IMR-90 (cell line): ENCODE results near the gene EBF3. TPM values are rescaled to one million over a fixed set of nuclear protein-coding genes. Genes with fewer than 3 reads are reported as not detected.

Experiments
- ATAC-seq: fragments of 200-7000 bp; cut with Tn5 transposase; 2 replicates; pipeline ENCODE4 v1.9.1; 2020; ENCODE audit warnings: low read depth, mild to moderate bottlenecking, moderate library complexity
- BruUV-seq: library from RNA; stranded (reverse); fragments of 400-500 nt; replicated peaks from 2 replicates; lab custom pipeline; 2021; lab: Mats Ljungman, UMichigan
- CTCF ChIA-PET: fragments of 300-600 bp; formaldehyde crosslinking; extraction: SDS; loops from one replicate; lab custom pipeline; 2021; ENCODE audit warnings: antibody characterized with exemption; lab: Yijun Ruan, JAX
- POLR2A ChIA-PET: fragments of 300-600 bp; sonication (Branson Sonifier 250); formaldehyde crosslinking; loops from one replicate; lab custom pipeline; 2022; ENCODE audit warnings: antibody characterized with exemption; ENCODE audit not compliant: unreplicated experiment; lab: Charles Lee
- DNase-seq: peaks from one replicate; pipeline ENCODE4 v3.0.0; 2013
- H2AFZ ChIP-seq: replicated peaks from 2 replicates; pipeline ENCODE3; 2013; ENCODE audit warnings: low read length, mild to moderate bottlenecking; ENCODE audit not compliant: poor library complexity
- H2AK5ac ChIP-seq: 2 replicates; pipeline ENCODE4 v1.6.1; 2013; ENCODE audit warnings: low read depth, low read length, inconsistent platforms
- H2AK9ac ChIP-seq: replicated peaks from 2 replicates; pipeline ENCODE3; 2013; ENCODE audit warnings: mild to moderate bottlenecking, low read depth, low read length, moderate library complexity; ENCODE audit not compliant: poor library complexity
- H2BK120ac ChIP-seq: 2 replicates; pipeline ENCODE4 v1.6.1; 2013; ENCODE audit warnings: low read depth, low read length, inconsistent platforms
- H2BK15ac ChIP-seq: 3 replicates; pipeline ENCODE4 v1.6.1; 2013; ENCODE audit warnings: low read depth, low read length, inconsistent platforms
- H2BK20ac ChIP-seq: 2 replicates; pipeline ENCODE4 v1.6.1; 2013; ENCODE audit warnings: low read depth, mild to moderate bottlenecking, inconsistent platforms, low read length, moderate library complexity
- H2BK5ac ChIP-seq: 2 replicates; pipeline ENCODE4 v1.6.1; 2013; ENCODE audit warnings: mild to moderate bottlenecking, low read depth, low read length, inconsistent platforms; ENCODE audit not compliant: poor library complexity, severe bottlenecking
- H3K14ac ChIP-seq: replicated peaks from 2 replicates; pipeline ENCODE4 v1.6.1; 2013; ENCODE audit warnings: low read depth, low read length, inconsistent platforms
- H3K18ac ChIP-seq: 2 replicates; pipeline ENCODE4 v1.6.1; 2013; ENCODE audit warnings: low read depth, low read length, control low read depth
- H3K23ac ChIP-seq: 2 replicates; pipeline ENCODE4 v1.6.1; 2013; ENCODE audit warnings: low read depth, low read length, inconsistent platforms
- H3K27ac ChIP-seq: 2 replicates; pipeline ENCODE4 v1.5.1; 2013; ENCODE audit warnings: mild to moderate bottlenecking, control low read depth, low read length; ENCODE audit not compliant: insufficient read depth
- H3K27me3 ChIP-seq: 2 replicates; pipeline ENCODE4 v1.6.1; 2013; ENCODE audit warnings: low read length; ENCODE audit not compliant: control insufficient read depth, insufficient read depth
- H3K36me3 ChIP-seq: 2 replicates; pipeline ENCODE4 v1.6.1; 2013; ENCODE audit warnings: low read length, mixed read lengths; ENCODE audit not compliant: control insufficient read depth, insufficient read depth
- H3K4ac ChIP-seq: 2 replicates; pipeline ENCODE4 v1.6.1; 2013; ENCODE audit warnings: low read depth, low read length, inconsistent platforms
- H3K4me1 ChIP-seq: 2 replicates; pipeline ENCODE4 v1.6.1; 2013; ENCODE audit warnings: low read length, mixed read lengths; ENCODE audit not compliant: control insufficient read depth, insufficient read depth
- H3K4me2 ChIP-seq: 2 replicates; pipeline ENCODE4 v1.6.1; 2013; ENCODE audit warnings: low read depth, mild to moderate bottlenecking, control low read depth, low read length, moderate library complexity
- H3K4me3 ChIP-seq: 2 replicates; pipeline ENCODE4 v1.5.1; 2013; ENCODE audit warnings: low read depth, mild to moderate bottlenecking, control low read depth, low read length, moderate library complexity; ENCODE audit not compliant: insufficient read depth
- H3K56ac ChIP-seq: 2 replicates; pipeline ENCODE4 v1.6.1; 2013; ENCODE audit warnings: low read length, inconsistent platforms; ENCODE audit not compliant: insufficient read depth; ENCODE audit errors: extremely low read depth
- H3K79me1 ChIP-seq, 2 experiments: 2 replicates each; pipeline ENCODE4 v1.6.1; 2013; ENCODE audit warnings: low read length in 2 of 2, inconsistent platforms in 1 of 2, low read depth in 1 of 2
- H3K9ac ChIP-seq: 2 replicates; pipeline ENCODE4 v1.6.1; 2013; ENCODE audit warnings: low read depth, low read length, control low read depth
- H3K9me1 ChIP-seq: 2 replicates; pipeline ENCODE4 v1.6.1; 2013; ENCODE audit warnings: low read length, inconsistent platforms; ENCODE audit not compliant: insufficient read depth
- H3K9me3 ChIP-seq: 2 replicates; pipeline ENCODE4 v1.6.1; 2013; ENCODE audit warnings: low read length; ENCODE audit not compliant: control insufficient read depth, insufficient read depth
- H4K20me1 ChIP-seq: 2 replicates; pipeline ENCODE4 v1.6.1; 2013; ENCODE audit warnings: low read length, inconsistent platforms; ENCODE audit not compliant: insufficient read depth
- H4K5ac ChIP-seq: 2 replicates; pipeline ENCODE4 v1.6.1; 2013; ENCODE audit warnings: mild to moderate bottlenecking, low read depth, low read length, control low read depth
- H4K8ac ChIP-seq, 2 experiments: 2 replicates each; pipeline ENCODE4 v1.6.1; 2013; ENCODE audit warnings: low read depth in 2 of 2, low read length in 2 of 2, control low read depth in 1 of 2, inconsistent platforms in 1 of 2
- H4K91ac ChIP-seq: 2 replicates; pipeline ENCODE4 v1.6.1; 2013; ENCODE audit warnings: low read depth, low read length, inconsistent platforms; ENCODE audit not compliant: insufficient read depth
- BHLHE40 ChIP-seq: fragments of 150-350 bp; IDR thresholded peaks from 2 replicates; pipeline ENCODE4 v1.6.1; 2016; ENCODE audit warnings: mild to moderate bottlenecking, low read depth, low read length
- CEBPB ChIP-seq: IDR thresholded peaks from 2 replicates; pipeline ENCODE4 v1.6.1; 2012; ENCODE audit warnings: low read depth, low read length, improper control_type of control experiment
- CHD1 ChIP-seq: IDR thresholded peaks from 2 replicates; pipeline ENCODE4 v1.6.1; 2012; ENCODE audit warnings: low read depth, low read length, improper control_type of control experiment
- CTCF ChIP-seq: conservative IDR thresholded peaks from 2 replicates; pipeline ENCODE4 v1.5.1; 2012; ENCODE audit warnings: mild to moderate bottlenecking, low read depth, low read length, improper control_type of control experiment
- FOS ChIP-seq: fragments of 150-350 bp; IDR thresholded peaks from 2 replicates; pipeline ENCODE4 v1.6.1; 2016; ENCODE audit warnings: low read depth, low read length
- MAFK ChIP-seq: IDR thresholded peaks from 2 replicates; pipeline ENCODE4 v1.6.1; 2012; ENCODE audit warnings: low read depth, low read length, improper control_type of control experiment
- MAZ ChIP-seq: IDR thresholded peaks from 2 replicates; pipeline ENCODE4 v1.6.1; 2012; ENCODE audit warnings: low read depth, mild to moderate bottlenecking, low read length, improper control_type of control experiment, moderate library complexity, borderline replicate concordance
- MXI1 ChIP-seq: IDR thresholded peaks from 2 replicates; pipeline ENCODE4 v1.6.1; 2012; ENCODE audit warnings: low read depth, mild to moderate bottlenecking, low read length, moderate library complexity, borderline replicate concordance
- NFE2L2 ChIP-seq: fragments of 150-350 bp; IDR thresholded peaks from 2 replicates; pipeline ENCODE4 v1.6.1; 2016; ENCODE audit warnings: low read depth, mild to moderate bottlenecking, low read length
- POLR2A ChIP-seq: IDR thresholded peaks from 2 replicates; pipeline ENCODE4 v1.6.1; 2012; ENCODE audit warnings: mild to moderate bottlenecking, low read depth, low read length
- RAD21 ChIP-seq: IDR thresholded peaks from 2 replicates; pipeline ENCODE4 v1.6.1; 2012; ENCODE audit warnings: low read length, improper control_type of control experiment
- RCOR1 ChIP-seq: IDR thresholded peaks from 2 replicates; pipeline ENCODE4 v1.6.1; 2012; ENCODE audit warnings: mild to moderate bottlenecking, low read length, improper control_type of control experiment; ENCODE audit not compliant: insufficient replicate concordance
- RFX5 ChIP-seq: IDR thresholded peaks from 2 replicates; pipeline ENCODE4 v1.8.0; 2012; ENCODE audit warnings: low read depth, mild to moderate bottlenecking, low read length, moderate library complexity
- SMC3 ChIP-seq: fragments of 150-350 bp; IDR thresholded peaks from 2 replicates; pipeline ENCODE4 v1.6.1; 2016; ENCODE audit warnings: low read depth, mild to moderate bottlenecking, antibody characterized with exemption, low read length, moderate library complexity
- WGBS, 2 experiments: methylation state at CpG; one replicate each; pipeline versions ENCODE4 v1.1.5 to v1.1.7; 2013; ENCODE audit warnings: missing lambda C conversion rate in 2 of 2; ENCODE audit not compliant: insufficient read length in 1 of 2; ENCODE audit errors: extremely low coverage in 2 of 2; 5-methylcytosine and 5-hydroxymethylcytosine counted together
- dilution Hi-C: fragments of 300-500 bp; cut with HindIII; formaldehyde crosslinking; loops from one replicate; pipeline ENCODE4 v1.14.3; 2018; ENCODE audit warnings: low sequenced_read_pairs; ENCODE audit not compliant: unreplicated experiment
- in situ Hi-C: fragments of 300-500 bp; cut with MboI; formaldehyde crosslinking; loops from 3 replicates; pipeline ENCODE4 v1.14.3; 2019; ENCODE audit warnings: low sequenced_read_pairs, inconsistent platforms, mixed read lengths
- intact Hi-C: fragments of 100-400 bp; cut with micrococcal nuclease; formaldehyde crosslinking; loops from 2 replicates; pipeline ENCODE4 v1.10.0; 2022
- polyA plus RNA-seq, 3 experiments: library from polyadenylated mRNA; depleted of rRNA; stranded (reverse); fragments of >200 nt; gene quantifications; 2 replicates each; pipeline ENCODE4 v1.2.3, GENCODE V29; 2012; ENCODE audit warnings: low replicate concordance in 1 of 3
- total RNA-seq: library from RNA; depleted of rRNA; stranded (reverse); fragments of >200 nt; gene quantifications from 2 replicates; pipeline ENCODE4 v1.2.3, GENCODE V29; 2012
- TF ChIP-seq, protein P1 (sequence below): fragments of 150-350 bp; IDR thresholded peaks from 2 replicates; pipeline ENCODE4 v1.6.1; 2017; ENCODE audit warnings: mild to moderate bottlenecking, antibody characterized with exemption, low read length, low read depth
- TF ChIP-seq, protein P2 (sequence below): fragments of 150-350 bp; IDR thresholded peaks from 2 replicates; pipeline ENCODE4 v1.6.1; 2016; ENCODE audit warnings: low read depth, mild to moderate bottlenecking, low read length, moderate library complexity, borderline replicate concordance

The EBF3 gene
- total and polyA plus RNA-seq, 2 of the 4 experiments (the other 2 are of a cell fraction), result 0.36 to 0.70 TPM

GRCh38 chr10:129942391-129942790, 21.7 kb downstream of the EBF3 start:
- H3K23ac ChIP-seq, result no peak overlapping the region
- H3K36me3 ChIP-seq, result no peaks in the 10 kb centered on the region
- no peak overlapping the region for H2BK20ac ChIP-seq
- dilution Hi-C loops, result no loop called here
- H2BK120ac ChIP-seq, result no peak overlapping the region
- intact Hi-C loops, result no loop called here
- POLR2A ChIA-PET, result no interaction called here
- no peak overlapping the region for H3K56ac ChIP-seq
- BruUV-seq, result no TSS peak
- 50% methylated on average over 2 of the region's 9 CpGs; no CpG with 5 or more reads in 1 of the 2 experiments for WGBS, 2 experiments
- no peak overlapping the region for H3K4me2 ChIP-seq
- no peak overlapping the region for H3K4me3 ChIP-seq
- in situ Hi-C loops, result no loop called here
- H2BK5ac ChIP-seq, result no peak overlapping the region
- no peak overlapping the region for H2AK5ac ChIP-seq
- no peaks in the 10 kb centered on the region; the same call in 1 of the 2 replicates for H4K20me1 ChIP-seq
- no peak overlapping the region for H4K5ac ChIP-seq
- no peaks in the 10 kb centered on the region for H3K79me1 ChIP-seq
- no peak overlapping the region for H2AK9ac ChIP-seq
- H3K18ac ChIP-seq, result no peak overlapping the region
- no peak overlapping the region for H3K9ac ChIP-seq
- H3K4ac ChIP-seq, result no peak overlapping the region
- ATAC-seq (no peak), DNase-seq (no peak)
- H3K27me3 ChIP-seq, result no peaks in the 10 kb centered on the region
- H4K8ac ChIP-seq, result no peak overlapping the region
- H3K9me1 ChIP-seq, result no peaks in the 10 kb centered on the region
- H3K14ac ChIP-seq, result no peak overlapping the region
- H3K27ac ChIP-seq, result no peak overlapping the region
- CTCF ChIA-PET, result no interaction called here
- no peak overlapping the region for H2BK15ac ChIP-seq
- no peaks in the 10 kb centered on the region; the same call in 1 of the 2 replicates for H3K4me1 ChIP-seq
- no peaks in the 10 kb centered on the region for H3K9me3 ChIP-seq
- no peak overlapping the region for H4K91ac ChIP-seq
- no peak overlapping the region for H2AFZ ChIP-seq
- no peak for TF ChIP-seq BHLHE40
- no peak for TF ChIP-seq SMC3
- TF ChIP-seq MAFK, result no peak
- TF ChIP-seq CTCF, result no peak
- no peak for TF ChIP-seq FOS
- TF ChIP-seq, protein P1, sequence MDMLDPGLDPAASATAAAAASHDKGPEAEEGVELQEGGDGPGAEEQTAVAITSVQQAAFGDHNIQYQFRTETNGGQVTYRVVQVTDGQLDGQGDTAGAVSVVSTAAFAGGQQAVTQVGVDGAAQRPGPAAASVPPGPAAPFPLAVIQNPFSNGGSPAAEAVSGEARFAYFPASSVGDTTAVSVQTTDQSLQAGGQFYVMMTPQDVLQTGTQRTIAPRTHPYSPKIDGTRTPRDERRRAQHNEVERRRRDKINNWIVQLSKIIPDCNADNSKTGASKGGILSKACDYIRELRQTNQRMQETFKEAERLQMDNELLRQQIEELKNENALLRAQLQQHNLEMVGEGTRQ, result no peak
- TF ChIP-seq CHD1, result no peak
- TF ChIP-seq RFX5, result no peak
- no peak for TF ChIP-seq RAD21
- no peak for TF ChIP-seq MAZ
- no peak for TF ChIP-seq MXI1
- TF ChIP-seq NFE2L2, result no peak
- TF ChIP-seq CEBPB, result no peak
- no peak for TF ChIP-seq RCOR1
- TF ChIP-seq POLR2A, result no peak
- TF ChIP-seq, protein P2, sequence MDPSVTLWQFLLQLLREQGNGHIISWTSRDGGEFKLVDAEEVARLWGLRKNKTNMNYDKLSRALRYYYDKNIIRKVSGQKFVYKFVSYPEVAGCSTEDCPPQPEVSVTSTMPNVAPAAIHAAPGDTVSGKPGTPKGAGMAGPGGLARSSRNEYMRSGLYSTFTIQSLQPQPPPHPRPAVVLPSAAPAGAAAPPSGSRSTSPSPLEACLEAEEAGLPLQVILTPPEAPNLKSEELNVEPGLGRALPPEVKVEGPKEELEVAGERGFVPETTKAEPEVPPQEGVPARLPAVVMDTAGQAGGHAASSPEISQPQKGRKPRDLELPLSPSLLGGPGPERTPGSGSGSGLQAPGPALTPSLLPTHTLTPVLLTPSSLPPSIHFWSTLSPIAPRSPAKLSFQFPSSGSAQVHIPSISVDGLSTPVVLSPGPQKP, result no peak
